Hepatocyte (in vitro differentiated cells): ENCODE data around the gene LAMA1. TPM values are rescaled to one million over a fixed set of nuclear protein-coding genes. Genes with fewer than 3 reads are reported as not detected.
A peak's percentile ranks its signal among the peaks of the same experiment; 100 is the strongest.

Experiments
- DNase-seq: peaks from one replicate; pipeline ENCODE4 v3.0.0-alpha.2; 2016; ENCODE audit warnings: low spot score
- H2AFZ ChIP-seq: fragments of 200-600 bp; sonication (generic); 2 replicates; pipeline ENCODE4 v1.6.0; 2016; ENCODE audit warnings: antibody characterized with exemption, mild to moderate bottlenecking
- H3K27ac ChIP-seq: fragments of 200-600 bp; sonication (generic); 2 replicates; pipeline ENCODE4 v1.5.1; 2016; ENCODE audit warnings: mild to moderate bottlenecking
- H3K27me3 ChIP-seq: fragments of 200-600 bp; sonication (generic); 2 replicates; pipeline ENCODE4 v1.6.1; 2016
- H3K36me3 ChIP-seq: fragments of 200-600 bp; sonication (generic); replicated peaks from 2 replicates; pipeline ENCODE4 v1.5.1; 2016; ENCODE audit warnings: low read depth; ENCODE audit not compliant: insufficient read depth
- H3K4me1 ChIP-seq: fragments of 200-600 bp; sonication (generic); 2 replicates; pipeline ENCODE4 v1.5.1; 2016; ENCODE audit warnings: mild to moderate bottlenecking, moderate library complexity; ENCODE audit not compliant: insufficient read depth
- H3K4me2 ChIP-seq: fragments of 200-600 bp; sonication (generic); 2 replicates; pipeline ENCODE4 v1.6.0; 2016
- H3K4me3 ChIP-seq: fragments of 200-600 bp; sonication (generic); 2 replicates; pipeline ENCODE4 v1.5.1; 2016; ENCODE audit warnings: mild to moderate bottlenecking
- H3K79me2 ChIP-seq: fragments of 200-600 bp; sonication (generic); 2 replicates; pipeline ENCODE4 v1.6.0; 2017; ENCODE audit warnings: mild to moderate bottlenecking
- H3K9me2 ChIP-seq: fragments of 200-600 bp; sonication (generic); replicated peaks from 2 replicates; pipeline ENCODE4 v1.6.0; 2017; ENCODE audit warnings: mild to moderate bottlenecking; ENCODE audit not compliant: insufficient read depth
- H3K9me3 ChIP-seq: fragments of 200-600 bp; sonication (generic); 2 replicates; pipeline ENCODE4 v1.5.1; 2016; ENCODE audit warnings: low read depth, mild to moderate bottlenecking
- H4K20me1 ChIP-seq: fragments of 200-600 bp; sonication (generic); 2 replicates; pipeline ENCODE4 v1.6.0; 2016; ENCODE audit warnings: mild to moderate bottlenecking; ENCODE audit not compliant: insufficient read depth, poor library complexity, severe bottlenecking
- EZH2 ChIP-seq: fragments of 200-600 bp; sonication (generic); IDR thresholded peaks from 2 replicates; pipeline ENCODE4 v1.6.1; 2016; ENCODE audit warnings: antibody characterized with exemption, mild to moderate bottlenecking, borderline replicate concordance
- EZH2phosphoT487 ChIP-seq: fragments of 200-600 bp; sonication (generic); IDR thresholded peaks from one replicate; pipeline ENCODE4 v1.6.1; 2018; ENCODE audit warnings: antibody characterized with exemption, mild to moderate bottlenecking, low read depth, moderate library complexity; ENCODE audit not compliant: unreplicated experiment, severe bottlenecking
- WGBS: methylation state at CpG from one replicate; pipeline ENCODE4 v1.1.6; 2016; ENCODE audit warnings: low lambda C conversion rate; ENCODE audit errors: missing lambda C conversion rate; 5-methylcytosine and 5-hydroxymethylcytosine counted together
- polyA plus RNA-seq: library from polyadenylated mRNA; unstranded; fragments of >200 nt; fragmentation: Nextera tagmentation; extraction: Ambion mirVana; gene quantifications from 2 replicates; pipeline ENCODE4 v1.2.1, GENCODE V29; 2016
- total RNA-seq: library from RNA; depleted of rRNA; stranded (reverse); fragments of >200 nt; gene quantifications from 2 replicates; pipeline ENCODE4 v1.2.3, GENCODE V29; 2014
- TF ChIP-seq, protein P1 (sequence below): fragments of 200-600 bp; sonication (generic); IDR thresholded peaks from 2 replicates; pipeline ENCODE4 v1.5.1; 2016; ENCODE audit warnings: antibody characterized with exemption, mild to moderate bottlenecking; ENCODE audit not compliant: poor library complexity

The LAMA1 gene
- total and polyA plus RNA-seq, 2 experiments from 2014 or later = 27.7 to 52.7 TPM

GRCh38 chr18:7112936-7113335 is 4.7 kb downstream of the LAMA1 start:
- peak overlapping the region; percentile 26 for H3K4me2 ChIP-seq
- 90% methylated on average over 3 of the region's 3 CpGs for WGBS
- H3K27ac ChIP-seq = peak overlapping the region; percentile 35
- no peak for DNase-seq
- TF ChIP-seq EZH2phosphoT487 = no peak
- TF ChIP-seq EZH2 = no peak
- TF ChIP-seq, protein P1, sequence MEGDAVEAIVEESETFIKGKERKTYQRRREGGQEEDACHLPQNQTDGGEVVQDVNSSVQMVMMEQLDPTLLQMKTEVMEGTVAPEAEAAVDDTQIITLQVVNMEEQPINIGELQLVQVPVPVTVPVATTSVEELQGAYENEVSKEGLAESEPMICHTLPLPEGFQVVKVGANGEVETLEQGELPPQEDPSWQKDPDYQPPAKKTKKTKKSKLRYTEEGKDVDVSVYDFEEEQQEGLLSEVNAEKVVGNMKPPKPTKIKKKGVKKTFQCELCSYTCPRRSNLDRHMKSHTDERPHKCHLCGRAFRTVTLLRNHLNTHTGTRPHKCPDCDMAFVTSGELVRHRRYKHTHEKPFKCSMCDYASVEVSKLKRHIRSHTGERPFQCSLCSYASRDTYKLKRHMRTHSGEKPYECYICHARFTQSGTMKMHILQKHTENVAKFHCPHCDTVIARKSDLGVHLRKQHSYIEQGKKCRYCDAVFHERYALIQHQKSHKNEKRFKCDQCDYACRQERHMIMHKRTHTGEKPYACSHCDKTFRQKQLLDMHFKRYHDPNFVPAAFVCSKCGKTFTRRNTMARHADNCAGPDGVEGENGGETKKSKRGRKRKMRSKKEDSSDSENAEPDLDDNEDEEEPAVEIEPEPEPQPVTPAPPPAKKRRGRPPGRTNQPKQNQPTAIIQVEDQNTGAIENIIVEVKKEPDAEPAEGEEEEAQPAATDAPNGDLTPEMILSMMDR = no peak
- H3K4me1 ChIP-seq = no peaks in the 10 kb centered on the region
- H4K20me1 ChIP-seq = no peaks in the 10 kb centered on the region
- H3K79me2 ChIP-seq = peaks cover 50% of the 10 kb centered on the region
- peaks cover 12% of the 10 kb centered on the region for H3K27me3 ChIP-seq
- H3K4me3 ChIP-seq = no peak overlapping the region
- no peaks in the 10 kb centered on the region for H3K9me3 ChIP-seq
- H3K9me2 ChIP-seq = no peaks in the 10 kb centered on the region
- no peaks in the 10 kb centered on the region for H3K36me3 ChIP-seq
- H2AFZ ChIP-seq = no peak overlapping the region

- H3K9me2 ChIP-seq = no peaks in the 10 kb centered on the region
- H2AFZ ChIP-seq = no peak overlapping the region
- 39% methylated on average over 2 of the region's 2 CpGs for WGBS
- H3K36me3 ChIP-seq = no peaks in the 10 kb centered on the region
- H3K4me1 ChIP-seq = no peaks in the 10 kb centered on the region
- H3K4me3 ChIP-seq = no peak overlapping the region
- DNase-seq = no peak
- no peak overlapping the region for H3K27ac ChIP-seq
- no peaks in the 10 kb centered on the region for H3K9me3 ChIP-seq
- H3K79me2 ChIP-seq = peaks cover 51% of the 10 kb centered on the region
- H3K27me3 ChIP-seq = peaks cover 5% of the 10 kb centered on the region
- TF ChIP-seq EZH2 = no peak
- TF ChIP-seq, protein P1 = no peak
- no peak for TF ChIP-seq EZH2phosphoT487
- H3K4me2 ChIP-seq = no peak overlapping the region
- no peaks in the 10 kb centered on the region for H4K20me1 ChIP-seq
Measured at GRCh38 chr18:7111134-7111533, 6.5 kb downstream of the LAMA1 start.

DNA sequence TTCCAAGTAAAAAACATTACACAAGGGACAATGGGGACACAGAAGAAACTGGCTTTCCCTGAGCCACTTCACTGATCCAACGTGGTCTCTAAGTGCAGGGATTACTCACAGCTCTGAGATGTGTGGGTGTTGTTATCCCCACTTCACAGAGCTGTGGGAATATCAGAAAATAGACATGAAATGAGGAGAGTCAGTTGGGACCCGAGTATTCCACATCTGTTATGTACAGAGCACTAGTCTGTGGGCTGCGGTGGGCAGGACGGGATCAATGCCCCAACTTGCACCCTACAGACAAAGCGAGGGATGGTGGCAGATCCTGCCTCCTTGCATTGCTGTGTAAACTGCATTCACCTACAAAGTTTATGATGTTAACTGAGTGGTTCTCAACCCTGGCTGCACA is 11.7 kb downstream of the LAMA1 start:
- no peaks in the 10 kb centered on the region for H4K20me1 ChIP-seq
- H3K27me3 ChIP-seq = no peaks in the 10 kb centered on the region
- no peaks in the 10 kb centered on the region for H3K4me1 ChIP-seq
- H3K4me3 ChIP-seq = no peak overlapping the region
- TF ChIP-seq EZH2 (no peak), EZH2phosphoT487 (no peak)
- TF ChIP-seq, protein P1 = no peak
- no peak for DNase-seq
- 80% methylated on average over 5 of the region's 5 CpGs for WGBS
- H3K79me2 ChIP-seq = peaks cover 42% of the 10 kb centered on the region
- H3K9me2 ChIP-seq = no peaks in the 10 kb centered on the region
- H3K36me3 ChIP-seq = no peaks in the 10 kb centered on the region
- H3K4me2 ChIP-seq = no peak overlapping the region
- H3K9me3 ChIP-seq = no peaks in the 10 kb centered on the region
- no peak overlapping the region for H2AFZ ChIP-seq
- no peak overlapping the region for H3K27ac ChIP-seq

DNA sequence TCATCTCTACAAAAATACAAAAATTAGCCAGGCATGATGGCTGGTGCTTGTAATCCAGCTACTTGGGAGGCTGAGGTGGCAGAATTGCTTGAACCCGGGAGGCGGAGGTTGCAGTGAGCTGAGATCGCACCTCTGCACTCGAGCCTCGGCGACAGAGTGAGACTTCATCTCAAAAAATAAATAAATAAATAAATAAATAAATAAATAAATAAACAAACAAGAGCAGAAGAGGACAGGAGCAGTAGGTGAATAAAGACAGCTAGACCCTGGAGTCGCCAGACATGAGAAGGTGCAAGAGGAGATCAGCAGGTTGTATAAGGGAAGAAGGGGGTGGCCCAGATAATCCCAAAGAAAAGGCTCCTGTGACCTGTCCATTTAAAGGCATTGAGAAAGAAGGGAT is 12.3 kb downstream of the LAMA1 start:
- Histone ChIP-seq H3K27me3 (no peaks in the 10 kb centered on the region), H3K27ac (no peak overlapping the region), H3K9me2 (no peaks in the 10 kb centered on the region), H3K4me2 (no peak overlapping the region), H2AFZ (no peak overlapping the region), H3K79me2 (peaks cover 39% of the 10 kb centered on the region), H4K20me1 (no peaks in the 10 kb centered on the region), H3K9me3 (no peaks in the 10 kb centered on the region), H3K4me1 (no peaks in the 10 kb centered on the region), H3K36me3 (no peaks in the 10 kb centered on the region), H3K4me3 (no peak overlapping the region)
- 97% methylated on average over 7 of the region's 7 CpGs for WGBS
- TF ChIP-seq EZH2phosphoT487 = no peak
- TF ChIP-seq EZH2 = no peak
- TF ChIP-seq, protein P1 = no peak
- no peak for DNase-seq
